ENCODE data around the gene DPEP1.
"Not testable (repeated sequence)": the region's sequence is repeated elsewhere in the genome, so short reads cannot be mapped to it uniquely, and the experiment has no call there.

Gene DPEP1

DNA sequence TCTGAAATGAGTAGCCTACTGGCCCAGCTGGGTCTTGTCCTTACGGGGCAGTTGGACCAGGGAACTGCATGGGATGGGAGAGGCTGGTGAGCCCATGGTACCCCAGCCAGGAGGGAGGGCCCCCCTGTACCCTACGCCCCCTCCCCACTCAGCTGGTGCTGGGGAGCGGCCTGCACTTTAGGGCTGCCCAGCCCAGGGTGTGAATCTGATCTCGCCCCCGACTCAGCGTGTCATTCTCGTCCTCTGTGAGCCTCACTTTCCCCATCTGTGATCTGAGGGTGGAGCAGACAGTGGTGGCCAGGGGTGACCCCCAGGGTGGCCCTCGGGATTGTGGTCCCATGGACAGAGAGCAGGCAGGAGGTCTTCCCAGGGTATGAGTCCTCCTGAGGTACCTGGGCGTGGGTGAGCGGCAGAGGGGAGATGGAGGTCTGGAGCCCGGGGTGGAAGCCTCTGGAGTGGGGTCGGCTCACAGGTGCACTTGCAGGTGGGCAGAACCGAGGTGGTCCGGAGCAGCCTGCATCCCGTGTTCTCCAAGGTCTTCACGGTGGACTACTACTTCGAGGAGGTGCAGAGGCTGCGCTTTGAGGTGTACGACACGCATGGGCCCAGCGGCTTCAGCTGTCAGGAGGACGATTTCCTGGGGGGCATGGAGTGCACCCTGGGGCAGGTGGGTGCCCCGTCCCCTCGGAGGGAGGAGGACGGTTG lies 36.2 kb upstream of the DPEP1 start:
- DNase-seq (ENCODE audit: low spot score): no peak

DNA sequence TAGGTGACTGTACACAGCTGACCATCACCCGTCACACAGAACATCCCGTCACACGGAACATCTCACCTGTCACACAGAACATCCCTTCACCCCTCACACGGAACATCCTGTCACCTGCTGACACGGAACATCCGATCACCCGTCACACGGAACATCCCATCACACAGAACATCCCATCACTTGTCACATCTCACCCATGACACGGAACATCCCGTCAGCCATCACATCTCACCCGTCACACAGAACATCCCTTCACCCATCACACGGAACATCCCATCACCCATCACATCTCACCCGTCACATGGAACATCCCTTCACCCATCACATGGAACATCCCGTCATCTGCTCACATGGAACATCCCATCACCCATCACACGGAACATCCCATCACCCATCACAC lies 34.1 kb upstream of the DPEP1 start:
- DNase-seq (ENCODE audit: low spot score): no peak

DNA sequence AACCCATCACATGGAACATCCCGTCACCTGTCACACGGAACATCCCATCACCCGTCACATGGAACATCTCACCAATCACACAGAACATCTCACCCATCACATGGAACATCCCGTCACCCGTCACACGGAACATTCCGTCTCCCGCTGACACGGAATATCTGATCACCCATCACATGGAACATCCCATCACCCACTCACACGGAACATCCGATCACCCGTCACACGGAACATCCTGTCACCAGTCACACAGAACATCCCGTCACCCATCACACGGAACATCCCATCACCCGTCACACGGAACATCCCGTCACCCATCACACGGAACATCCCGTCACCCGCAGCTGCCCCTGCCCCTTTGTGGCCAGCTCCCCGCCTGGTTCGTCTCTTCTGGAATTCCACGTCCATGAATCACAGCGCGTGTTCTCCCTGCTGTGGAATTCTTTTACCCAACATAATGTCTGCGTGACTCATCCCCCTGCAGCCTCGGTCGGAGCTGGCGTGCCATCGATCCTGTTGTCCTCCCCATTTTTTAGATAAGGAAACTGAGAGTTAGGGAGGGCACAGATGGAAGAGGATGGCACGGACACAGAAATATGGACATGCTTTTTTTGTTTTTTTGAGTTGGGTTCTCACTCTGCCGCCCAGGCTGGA lies 32.3 kb upstream of the DPEP1 start:
- DNase-seq (ENCODE audit: low spot score): no peak

DNA sequence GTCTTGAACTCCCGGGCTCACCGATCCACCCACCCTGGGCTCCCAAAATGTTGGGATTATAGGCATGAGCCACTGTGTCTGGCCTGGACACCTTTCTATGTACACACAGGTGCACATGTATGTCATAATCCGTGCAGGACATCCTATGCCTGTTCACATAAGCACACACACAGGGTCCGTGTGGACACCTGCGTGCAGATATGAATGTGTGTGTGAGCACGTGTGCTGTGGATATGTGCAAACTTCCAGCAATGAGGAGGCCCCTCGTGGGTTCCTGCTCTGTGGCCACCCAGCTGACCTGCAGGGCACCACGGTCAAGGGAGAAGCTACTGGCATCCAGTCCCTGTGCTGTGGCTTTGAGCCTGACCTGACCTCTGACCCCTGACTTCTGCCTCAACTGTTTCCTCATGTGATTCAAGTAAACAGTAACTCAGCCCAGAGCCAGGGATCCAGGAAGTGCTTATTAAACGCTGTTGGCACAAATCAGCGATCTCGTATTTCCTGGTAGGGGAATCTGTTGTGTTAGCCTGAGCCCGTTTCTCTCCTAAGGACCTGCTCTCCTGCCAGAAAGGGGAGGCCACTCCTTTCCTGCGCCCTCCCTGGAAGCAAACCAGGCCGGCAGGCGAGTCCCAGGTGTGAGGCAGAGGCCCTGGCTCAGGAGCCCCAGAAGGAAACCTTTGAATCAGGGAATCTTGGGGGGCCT lies 31.4 kb upstream of the DPEP1 start:
- no peak for DNase-seq (ENCODE audit: low spot score)

DNA sequence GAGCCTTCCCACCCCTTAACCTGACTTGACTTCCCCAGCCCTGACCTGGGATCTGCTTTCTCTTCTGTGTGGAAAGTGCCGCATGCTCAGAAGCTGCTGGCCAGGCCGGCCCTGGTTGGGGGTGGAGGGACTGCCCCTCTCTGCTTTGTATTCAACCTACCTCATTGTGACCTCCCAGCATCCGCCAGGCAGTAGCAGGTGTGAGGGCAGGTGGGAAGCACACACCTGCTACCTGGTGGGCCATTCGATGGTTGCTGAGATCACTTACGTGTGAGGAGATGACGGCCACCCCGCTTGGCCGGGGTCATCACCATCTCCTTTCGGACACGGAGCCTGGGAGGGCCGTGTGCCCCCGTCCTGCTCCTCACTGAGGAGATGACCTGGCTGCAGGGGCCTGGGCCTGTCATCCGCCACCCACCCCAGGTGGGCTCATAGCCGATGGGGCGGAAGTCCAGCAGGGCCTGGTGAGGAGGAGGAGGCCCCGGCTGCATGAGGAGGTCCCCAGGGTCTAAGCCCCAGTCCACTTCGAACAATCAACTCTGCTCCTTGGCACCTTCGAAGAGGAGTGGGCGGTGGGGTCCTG lies 30.7 kb upstream of the DPEP1 start:
- DNase-seq (ENCODE audit: low spot score): no peak

DNA sequence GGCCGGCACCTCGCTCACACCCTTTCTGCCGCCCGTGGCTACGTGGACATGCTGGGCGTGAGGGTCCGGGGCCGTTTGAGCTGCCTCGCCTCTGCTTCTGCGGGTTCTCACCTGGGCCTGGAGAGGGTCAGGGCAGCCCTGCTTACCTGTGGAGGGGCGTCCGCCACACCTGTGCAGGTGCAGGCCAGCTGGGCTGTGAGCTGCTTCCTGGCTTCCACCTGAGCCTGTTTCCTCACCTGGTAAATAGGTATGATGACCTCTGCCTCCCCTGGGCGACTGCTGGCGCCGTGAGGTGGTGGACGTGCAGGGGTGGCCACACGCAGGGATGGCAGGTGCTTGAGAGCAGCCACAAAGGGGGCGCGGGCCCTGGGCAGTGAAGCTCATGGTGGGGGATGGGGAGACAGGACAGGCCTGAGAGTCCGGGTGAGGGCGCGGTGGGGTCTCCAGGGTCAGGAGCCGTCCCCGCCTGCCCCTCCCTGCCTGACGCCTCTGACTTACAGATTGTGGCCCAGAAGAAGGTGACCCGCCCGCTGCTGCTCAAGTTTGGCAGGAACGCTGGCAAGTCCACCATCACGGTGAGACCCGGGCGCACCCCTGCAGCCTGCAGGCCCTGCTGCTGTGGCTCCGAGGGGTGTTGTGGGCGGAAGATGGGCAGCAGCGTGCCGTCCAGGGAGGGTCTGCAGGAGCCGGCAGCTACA lies 30.1 kb upstream of the DPEP1 start:
- DNase-seq (ENCODE audit: low spot score): no peak

DNA sequence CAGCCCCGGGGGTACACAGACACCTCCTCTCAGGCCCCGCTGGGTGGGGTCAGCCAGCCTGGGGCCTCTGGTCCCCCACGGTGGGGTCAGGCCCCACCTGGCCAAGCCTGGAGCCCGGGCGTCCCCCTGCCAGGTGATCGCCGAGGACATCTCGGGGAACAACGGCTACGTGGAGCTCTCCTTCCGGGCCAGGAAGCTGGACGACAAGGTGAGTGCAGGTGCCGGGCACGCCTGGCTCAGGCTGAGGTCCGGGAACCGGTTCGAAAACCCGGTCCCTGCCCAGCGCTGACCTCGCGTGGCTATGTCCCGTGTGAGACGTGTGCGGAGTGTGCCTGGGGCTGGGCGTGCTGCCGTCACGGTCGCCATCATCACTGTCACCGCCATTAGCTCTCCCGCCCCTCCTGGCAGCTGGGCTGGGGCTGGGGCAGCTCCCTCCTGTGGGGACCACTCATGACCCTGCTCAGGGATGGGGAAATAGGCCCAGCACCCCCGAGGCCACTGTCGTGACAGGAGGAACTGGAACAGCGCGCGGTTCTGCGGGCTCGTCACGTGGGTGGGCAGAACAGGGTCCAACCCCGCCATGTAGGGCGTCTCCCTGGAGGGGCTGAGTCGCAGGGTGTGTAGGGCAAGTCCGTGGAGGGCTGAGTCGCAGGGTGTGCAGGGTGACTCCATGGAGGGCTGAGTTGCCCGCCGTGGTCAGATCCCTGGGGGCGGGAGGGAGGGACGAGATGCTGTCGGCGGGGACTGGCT lies 29.4 kb upstream of the DPEP1 start:
- DNase-seq (ENCODE audit: low spot score): no peak

DNA sequence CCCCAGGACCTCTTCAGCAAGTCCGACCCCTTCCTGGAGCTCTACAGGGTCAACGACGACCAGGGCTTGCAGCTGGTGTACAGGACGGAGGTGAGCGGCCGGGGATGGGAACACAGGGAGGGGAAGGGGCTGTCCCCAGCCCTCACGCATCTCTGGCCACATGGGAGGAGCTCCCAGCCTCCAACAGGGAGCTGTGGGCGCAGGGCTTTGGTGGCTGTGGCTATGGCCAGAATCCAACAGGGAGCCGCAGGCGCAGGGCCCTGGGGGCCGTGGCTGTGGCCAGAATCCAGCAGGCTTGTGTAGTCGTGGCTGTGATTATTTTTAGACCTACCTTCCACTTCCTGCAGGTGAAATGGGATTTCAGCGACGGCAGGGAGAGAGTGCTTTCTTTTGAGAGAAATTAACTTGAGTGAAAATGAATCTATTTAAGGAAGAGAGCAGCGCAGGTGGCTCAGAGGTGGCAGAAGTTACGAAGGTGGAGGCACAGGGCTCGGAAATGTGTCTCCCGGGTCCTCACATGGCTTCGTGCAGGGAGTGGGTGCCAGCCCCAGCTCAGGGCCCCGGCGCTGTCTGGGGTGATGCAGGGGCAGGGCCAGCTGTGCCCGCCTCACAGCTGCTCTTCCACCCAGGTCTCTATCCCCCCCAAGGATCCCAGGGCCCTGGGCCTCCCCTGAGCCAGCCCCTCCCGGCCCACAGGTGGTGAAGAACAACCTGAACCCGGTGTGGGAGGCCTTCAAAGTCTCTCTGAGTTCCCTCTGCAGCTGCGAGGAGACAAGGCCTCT lies 28.5 kb upstream of the DPEP1 start:
- DNase-seq (ENCODE audit: low spot score): no peak

DNA sequence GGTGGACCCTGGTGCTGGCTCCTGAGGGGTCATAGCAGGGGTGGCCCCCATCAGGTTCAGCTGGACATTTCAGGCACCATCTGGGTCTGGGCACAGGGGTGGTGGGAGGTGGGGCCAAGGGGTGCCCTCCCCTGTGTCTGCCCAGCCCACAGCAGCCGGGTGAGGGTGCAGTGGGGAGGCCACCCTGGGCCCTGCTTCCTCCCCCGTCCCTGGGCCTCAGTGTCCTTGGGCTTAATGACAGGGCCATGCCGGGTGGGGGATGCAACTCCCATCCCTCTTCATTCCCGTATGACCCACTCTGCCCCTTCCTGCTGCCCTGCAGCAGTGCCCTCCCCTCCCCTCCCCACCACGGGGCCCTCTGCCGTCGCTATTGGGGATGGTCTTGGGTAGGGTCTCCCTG lies 27.2 kb upstream of the DPEP1 start:
- no peak for DNase-seq (ENCODE audit: low spot score)

DNA sequence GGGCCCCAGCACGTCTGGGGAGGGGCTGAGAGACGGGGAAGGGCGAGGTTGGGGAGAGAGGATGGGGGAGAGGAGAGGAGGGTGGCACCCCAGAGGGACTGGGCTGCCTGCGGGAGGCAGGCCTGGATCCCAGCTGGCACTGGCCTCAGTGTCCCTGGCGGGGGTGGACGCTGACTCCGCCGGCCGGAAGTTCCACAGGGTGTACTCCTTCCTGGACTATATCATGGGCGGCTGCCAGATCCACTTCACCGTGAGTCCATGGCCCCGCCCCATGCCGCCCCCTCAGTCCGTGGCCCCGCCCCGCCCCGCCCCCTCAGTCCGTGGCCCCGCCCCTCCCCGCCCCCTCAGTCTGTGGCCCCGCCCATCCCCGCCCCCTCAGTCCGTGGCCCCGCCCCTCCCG lies 26.6 kb upstream of the DPEP1 start:
- DNase-seq (ENCODE audit: low spot score): no peak

DNA sequence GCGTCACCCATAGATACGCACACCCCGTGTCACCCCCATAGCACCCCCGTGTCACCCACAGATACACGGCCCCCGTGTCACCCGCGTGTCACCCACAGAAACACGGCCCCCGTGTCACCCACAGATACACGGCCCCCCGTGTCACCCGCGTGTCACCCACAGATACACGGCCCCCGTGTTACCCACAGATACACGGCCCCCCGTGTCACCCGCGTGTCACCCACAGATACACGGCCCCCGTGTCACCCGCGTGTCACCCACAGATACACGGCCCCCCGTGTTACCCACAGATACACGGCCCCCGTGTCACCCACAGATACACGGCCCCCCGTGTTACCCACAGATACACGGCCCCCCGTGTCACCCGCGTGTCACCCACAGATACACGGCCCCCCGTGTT lies 25.8 kb upstream of the DPEP1 start:
- not testable (repeated sequence) for DNase-seq (ENCODE audit: low spot score)

DNA sequence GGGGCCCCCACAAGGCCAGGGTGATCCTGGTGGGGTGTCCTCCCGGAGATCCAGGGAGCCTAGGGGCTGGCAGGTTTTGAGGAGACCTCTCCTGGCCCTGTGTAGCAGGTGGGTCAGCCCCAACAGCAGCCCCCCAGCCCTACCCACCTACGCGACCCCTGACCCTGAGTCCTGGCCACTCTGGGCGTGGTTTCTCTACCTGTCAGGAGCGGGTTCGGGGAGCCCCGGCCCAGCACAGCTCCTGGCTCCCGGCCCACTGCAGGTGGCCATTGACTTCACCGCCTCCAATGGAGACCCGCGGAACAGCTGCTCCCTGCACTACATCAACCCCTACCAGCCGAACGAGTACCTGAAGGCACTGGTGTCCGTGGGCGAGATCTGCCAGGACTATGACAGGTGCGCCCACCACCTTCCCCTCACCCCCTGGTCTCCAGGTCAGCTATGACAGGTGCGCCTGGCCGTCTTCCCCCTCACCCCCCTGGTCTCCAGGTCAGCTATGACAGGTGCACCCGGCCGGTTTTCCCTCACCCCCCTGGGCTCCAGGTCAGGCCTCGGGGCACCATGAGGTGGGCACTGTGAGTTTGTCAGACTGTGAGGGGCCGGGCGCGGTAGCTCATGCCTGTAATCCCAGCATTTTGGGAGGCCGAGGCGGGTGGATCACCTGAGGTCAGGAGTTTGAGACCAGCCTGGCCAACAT lies 24.9 kb upstream of the DPEP1 start:
- DNase-seq (ENCODE audit: low spot score): no peak

DNA sequence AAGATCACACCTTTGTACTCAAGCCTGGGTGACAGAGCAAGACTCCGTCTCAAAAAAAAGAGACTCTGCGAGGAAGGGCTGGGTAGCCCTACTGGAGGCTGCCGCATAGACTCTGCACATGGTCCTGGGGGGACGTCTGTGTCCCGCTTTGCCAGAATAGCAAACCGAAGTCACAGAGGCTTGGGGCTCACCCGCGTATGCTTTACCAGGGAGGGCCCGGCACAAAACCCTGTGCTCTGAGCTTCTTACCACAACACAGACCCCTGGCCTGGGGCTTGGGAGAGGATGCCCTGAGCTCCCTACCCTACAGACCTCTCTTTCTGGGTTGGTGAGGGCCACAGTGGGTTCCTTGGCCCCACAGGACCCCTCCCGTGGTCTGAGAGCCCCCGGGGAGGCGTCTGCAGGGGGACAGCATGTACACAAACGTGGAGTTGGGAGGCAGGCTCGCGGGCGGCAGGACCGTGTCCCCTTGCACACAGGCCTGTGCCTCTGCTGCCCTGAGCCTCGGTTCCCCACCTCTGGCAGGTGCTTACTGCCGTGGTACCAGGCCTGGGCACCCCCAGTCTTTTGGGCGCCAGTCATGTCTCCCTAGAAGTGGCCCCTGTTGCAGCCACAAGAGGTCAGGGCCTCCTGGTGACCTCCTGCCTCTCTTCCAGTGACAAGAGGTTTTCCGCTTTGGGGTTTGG lies 24.1 kb upstream of the DPEP1 start:
- DNase-seq (ENCODE audit: low spot score): no peak

DNA sequence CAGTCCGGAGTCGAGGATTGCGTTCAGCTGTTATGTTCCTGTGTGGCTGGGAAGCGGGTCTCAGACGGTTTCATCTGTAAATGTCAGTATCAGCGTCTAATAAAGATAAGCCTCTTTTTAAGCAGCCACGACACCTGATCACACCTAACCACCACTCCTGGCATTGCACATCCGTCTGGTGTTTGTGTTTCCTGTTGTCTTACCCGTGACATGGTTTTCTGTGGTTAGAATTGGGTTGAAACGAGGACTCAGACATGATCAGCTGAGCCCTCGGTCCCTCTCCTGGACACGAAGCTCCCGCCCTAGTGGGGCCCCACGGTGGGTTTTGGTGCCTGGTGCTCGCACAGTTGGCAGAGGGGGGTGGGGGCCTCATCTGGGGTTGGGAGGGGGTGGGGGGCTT lies 19.6 kb upstream of the DPEP1 start:
- DNase-seq (ENCODE audit: low spot score): no peak

DNA sequence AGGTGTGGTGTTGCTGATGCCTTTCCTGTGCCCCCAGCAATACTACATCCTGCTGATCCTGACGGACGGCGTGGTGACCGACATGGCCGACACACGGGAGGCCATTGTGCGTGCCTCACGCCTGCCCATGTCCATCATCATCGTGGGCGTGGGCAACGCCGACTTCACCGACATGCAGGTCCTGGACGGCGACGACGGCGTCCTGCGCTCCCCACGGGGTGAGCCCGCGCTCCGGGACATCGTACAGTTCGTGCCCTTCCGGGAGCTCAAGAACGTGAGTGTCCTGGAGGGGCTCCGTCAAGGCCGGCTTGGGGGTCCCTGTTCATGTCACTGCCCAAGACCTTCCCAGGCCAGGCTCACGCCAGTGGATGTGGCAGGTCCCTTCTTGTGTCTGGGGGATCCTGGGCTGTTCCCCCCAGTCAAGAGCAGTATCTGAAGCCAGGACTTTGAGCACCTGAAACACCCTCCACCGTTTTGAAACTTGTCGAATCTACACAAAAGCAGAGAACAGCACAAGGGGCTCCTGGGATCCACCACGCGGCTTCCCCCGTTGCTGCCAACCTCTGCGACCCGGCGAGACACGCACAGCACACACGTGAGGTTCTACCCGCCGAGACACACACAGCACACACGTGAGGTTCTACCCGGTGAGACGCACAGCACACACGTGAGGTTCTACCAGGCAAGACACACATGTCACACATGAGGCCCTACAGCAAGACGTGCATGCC lies 17.9 kb upstream of the DPEP1 start:
- no peak for DNase-seq (ENCODE audit: low spot score)

DNA sequence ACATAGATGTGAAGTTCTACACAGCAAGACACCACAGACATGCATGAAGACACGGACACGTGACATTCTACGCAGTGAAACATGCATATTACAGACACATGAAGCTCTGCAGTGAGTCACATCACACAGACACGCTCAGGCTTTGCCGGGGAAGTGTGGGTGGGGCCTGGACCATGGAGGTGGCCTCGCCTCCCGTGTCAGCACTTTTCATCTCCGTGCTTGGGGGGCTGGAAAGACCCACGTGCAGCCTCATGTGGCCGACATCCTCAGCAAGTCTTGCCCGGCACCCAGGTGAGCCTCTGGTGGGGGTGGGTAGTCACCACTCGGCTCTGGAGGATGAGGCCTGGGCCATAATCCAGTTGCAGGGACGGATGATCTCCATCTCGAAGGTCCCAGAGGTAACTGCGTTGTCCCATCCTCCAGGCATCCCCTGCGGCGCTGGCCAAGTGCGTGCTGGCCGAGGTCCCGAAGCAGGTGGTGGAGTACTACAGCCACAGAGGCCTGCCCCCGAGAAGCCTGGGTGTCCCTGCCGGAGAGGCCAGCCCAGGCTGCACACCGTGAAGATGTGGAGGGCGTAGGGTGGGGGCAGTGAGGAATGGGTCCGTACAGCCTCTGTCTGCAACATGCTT lies 17.3 kb upstream of the DPEP1 start:
- no peak for DNase-seq (ENCODE audit: low spot score)

DNA sequence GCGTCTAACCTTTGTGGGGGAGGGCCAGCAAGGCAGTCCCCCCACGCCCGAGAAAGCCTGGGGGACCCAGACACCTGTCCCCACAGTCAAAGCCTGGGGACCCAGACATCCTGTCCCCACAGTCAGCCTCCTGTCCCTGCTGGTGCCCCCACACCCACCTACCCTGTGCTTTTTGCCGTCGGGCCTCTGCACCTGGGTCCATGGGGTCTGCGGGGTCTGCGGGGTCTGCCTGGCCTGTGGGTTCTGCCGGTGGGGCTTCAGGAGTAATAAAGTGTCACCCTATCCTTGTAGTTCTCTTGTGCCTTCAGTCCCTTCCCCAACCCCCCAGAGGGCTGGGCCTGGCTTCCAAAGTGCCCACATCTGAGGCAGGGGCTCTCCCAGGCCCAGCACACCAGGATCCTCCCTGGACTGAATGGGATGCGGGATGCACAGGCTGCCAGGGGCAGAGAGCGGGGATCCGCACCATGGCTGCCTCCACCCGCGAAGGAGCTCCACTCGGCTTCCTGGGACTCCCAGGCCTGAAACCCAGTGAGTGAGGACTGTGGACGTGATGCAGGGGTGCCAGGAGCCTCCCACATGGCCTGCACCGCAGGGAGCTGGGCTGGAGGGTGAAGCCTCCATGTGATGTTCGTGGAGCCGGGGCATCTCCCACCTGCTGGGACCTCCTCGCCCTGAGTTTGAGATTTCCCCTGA lies 16.3 kb upstream of the DPEP1 start:
- no peak for DNase-seq (ENCODE audit: low spot score)

DNA sequence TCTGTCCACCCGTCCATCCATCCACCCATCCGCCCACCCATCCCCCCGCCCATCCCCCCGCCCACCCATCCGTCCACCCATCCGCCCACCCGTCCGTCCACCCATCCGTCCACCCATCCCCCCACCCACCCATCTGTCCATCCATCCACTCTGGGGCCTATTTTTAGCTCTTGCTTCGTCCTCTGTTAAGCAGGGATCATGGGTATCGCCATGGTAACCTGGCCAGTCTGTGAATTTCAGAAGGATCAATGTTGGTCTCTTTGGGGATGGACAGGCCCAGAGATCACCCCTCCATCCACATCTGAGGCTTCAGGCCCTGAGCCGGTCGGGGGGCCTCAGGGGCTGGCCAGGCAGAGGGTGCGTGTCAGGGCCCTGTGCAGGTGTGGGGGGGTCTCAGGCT lies 15.2 kb upstream of the DPEP1 start:
- DNase-seq (ENCODE audit: low spot score): no peak

Measured in HuH-7 (cell line).